Measurements from ENCODE around the gene COL4A1.

DNA sequence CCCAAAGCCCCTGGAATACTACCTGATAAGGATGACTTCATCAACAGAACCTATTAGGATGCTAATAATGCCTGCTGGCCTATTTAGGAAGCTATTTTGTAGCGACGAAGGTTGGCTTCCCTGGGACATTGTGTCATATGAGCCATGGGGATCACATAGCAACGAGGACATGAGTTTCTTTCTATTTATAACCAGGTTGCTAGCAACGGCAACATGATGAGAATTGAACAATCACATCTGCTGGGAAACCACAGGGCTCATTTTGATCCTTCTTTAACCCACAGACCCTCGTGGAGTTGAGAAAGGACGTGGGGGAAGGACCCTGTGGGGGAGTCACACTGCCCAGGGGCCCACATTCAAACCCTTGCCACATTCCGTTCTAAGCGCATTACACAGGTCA is 172.2 kb downstream of the COL4A1 start:
- TF ChIP-seq, protein P1, sequence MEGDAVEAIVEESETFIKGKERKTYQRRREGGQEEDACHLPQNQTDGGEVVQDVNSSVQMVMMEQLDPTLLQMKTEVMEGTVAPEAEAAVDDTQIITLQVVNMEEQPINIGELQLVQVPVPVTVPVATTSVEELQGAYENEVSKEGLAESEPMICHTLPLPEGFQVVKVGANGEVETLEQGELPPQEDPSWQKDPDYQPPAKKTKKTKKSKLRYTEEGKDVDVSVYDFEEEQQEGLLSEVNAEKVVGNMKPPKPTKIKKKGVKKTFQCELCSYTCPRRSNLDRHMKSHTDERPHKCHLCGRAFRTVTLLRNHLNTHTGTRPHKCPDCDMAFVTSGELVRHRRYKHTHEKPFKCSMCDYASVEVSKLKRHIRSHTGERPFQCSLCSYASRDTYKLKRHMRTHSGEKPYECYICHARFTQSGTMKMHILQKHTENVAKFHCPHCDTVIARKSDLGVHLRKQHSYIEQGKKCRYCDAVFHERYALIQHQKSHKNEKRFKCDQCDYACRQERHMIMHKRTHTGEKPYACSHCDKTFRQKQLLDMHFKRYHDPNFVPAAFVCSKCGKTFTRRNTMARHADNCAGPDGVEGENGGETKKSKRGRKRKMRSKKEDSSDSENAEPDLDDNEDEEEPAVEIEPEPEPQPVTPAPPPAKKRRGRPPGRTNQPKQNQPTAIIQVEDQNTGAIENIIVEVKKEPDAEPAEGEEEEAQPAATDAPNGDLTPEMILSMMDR (IDR thresholded peaks at IDR 0.05; ENCODE audit: low read length) = no peak
- no peak for TF ChIP-seq EZH2 (IDR thresholded peaks at IDR 0.05; ENCODE audit: borderline replicate concordance, low read length)

Measured in OCI-LY1 (cell line).